Cardiac septum (tissue), 1 donor: ENCODE data around the gene UBXN2A. TPM values are rescaled to one million over a fixed set of nuclear protein-coding genes. Genes with fewer than 3 reads are reported as not detected.
A peak's percentile ranks its signal among the peaks of the same experiment; 100 is the strongest.

ENCODE experiments used
- DNase-seq: peaks from one replicate; pipeline ENCODE4 v3.0.0-alpha.2; 2020; ENCODE audit warnings: low spot score
- intact Hi-C: fragments of 100-400 bp; cut with DNase I; formaldehyde crosslinking; loops from one replicate; pipeline ENCODE4 v1.14.0; 2022
- long read RNA-seq: library from polyadenylated mRNA; unstranded; transcript quantifications from one replicate; pipeline ENCODE4 v2.0.0, GENCODE V29; 2021
- total RNA-seq: library from RNA; stranded (reverse); fragmentation: NEBNext Ultra II Directional; extraction: Animal tissue kit (Norgen Biotek cat#: 25700); gene quantifications from one replicate; pipeline ENCODE4 v1.2.1, GENCODE V29; 2021
- donor health status: DM: no; HTN: no; CAD: no.

Gene UBXN2A
- 22.4 TPM for total RNA-seq
- long read RNA-seq, full-length matches to known transcripts = 25 of 47 reads
- long read RNA-seq, partial matches to known transcripts = 2 of 47 reads
- long read RNA-seq, other reads (novel, unspliced or antisense) = 20 of 47 reads

- DNase-seq = peak; percentile 87
- intact Hi-C loops = loop anchor here (2.0 to 5.0 kb wide), 2 partner anchors 13 to 182 kb away; partner anchors contain the start of genes ATAD2B, FAM228B and PFN4
Measured at GRCh38 chr2:23939987-23940717, at the start of gene UBXN2A. TSS of gene UBXN2A (plus strand) at chr2:23940463. CDS start at chr2:23958315, 17,852 bp downstream.

- DNase-seq = no peak
- intact Hi-C loops = no loop called here
Measured at GRCh38 chr2:23900133-23900532, 40.1 kb upstream of the UBXN2A start.

GRCh38 chr2:23900541-23901322 lies 39.5 kb upstream of the UBXN2A start:
- intact Hi-C loops = no loop called here
- no peak for DNase-seq

GRCh38 chr2:23901966-23902846 lies 38.1 kb upstream of the UBXN2A start:
- no peak for DNase-seq
- intact Hi-C loops = no loop called here

- DNase-seq = no peak
- intact Hi-C loops = no loop called here
Measured at GRCh38 chr2:23903034-23903433, 37.2 kb upstream of the UBXN2A start.

GRCh38 chr2:23904215-23904614 lies 36.0 kb upstream of the UBXN2A start:
- intact Hi-C loops = no loop called here
- DNase-seq = no peak

- intact Hi-C loops = no loop called here
Measured at GRCh38 chr2:23904692-23905091, 35.6 kb upstream of the UBXN2A start.

GRCh38 chr2:23905155-23905554 lies 35.1 kb upstream of the UBXN2A start:
- no peak for DNase-seq
- intact Hi-C loops = no loop called here

More at GRCh38 chr2:23904692-23905091, 35.6 kb upstream of the UBXN2A start:
- no peak for DNase-seq

GRCh38 chr2:23912054-23912453 lies 28.2 kb upstream of the UBXN2A start:
- DNase-seq = no peak
- intact Hi-C loops = no loop called here

GRCh38 chr2:23915327-23915726 lies 24.9 kb upstream of the UBXN2A start:
- intact Hi-C loops = no loop called here
- DNase-seq = no peak

GRCh38 chr2:23916727-23917405 lies 23.4 kb upstream of the UBXN2A start:
- intact Hi-C loops = no loop called here
- no peak for DNase-seq

- intact Hi-C loops = no loop called here
Measured at GRCh38 chr2:23918837-23919489, 21.3 kb upstream of the UBXN2A start.

GRCh38 chr2:23924589-23925359 lies 15.5 kb upstream of the UBXN2A start:
- intact Hi-C loops = loop anchor here (10.0 kb wide), 1 partner anchor 120 kb away; the partner anchor contains the start of genes FKBP1B and WDCP
- DNase-seq = no peak

More at GRCh38 chr2:23918837-23919489, 21.3 kb upstream of the UBXN2A start:
- DNase-seq = no peak

GRCh38 chr2:23925702-23926289 lies 14.5 kb upstream of the UBXN2A start:
- DNase-seq = peak; percentile 79
- intact Hi-C loops = loop anchor here (2.0 to 10.0 kb wide), 4 partner anchors 15 to 159 kb away; partner anchors contain the start of genes FKBP1B, SF3B6, TP53I3 and UBXN2A

GRCh38 chr2:23926290-23926749 lies 13.9 kb upstream of the UBXN2A start:
- peak; percentile 77 for DNase-seq
- intact Hi-C loops = loop anchor here (2.0 to 10.0 kb wide), 4 partner anchors 14 to 158 kb away; partner anchors contain the start of genes FKBP1B, SF3B6, TP53I3 and UBXN2A

- peak; percentile 96 for DNase-seq
- intact Hi-C loops = loop anchor here (2.0 to 10.0 kb wide), 4 partner anchors 14 to 158 kb away; partner anchors contain the start of genes FKBP1B, SF3B6, TP53I3 and UBXN2A
Measured at GRCh38 chr2:23926750-23927571, 13.3 kb upstream of the UBXN2A start, which contains the start of gene ATAD2B. TSS of gene ATAD2B (minus strand) at chr2:23927123. CDS start at chr2:23926770, 353 bp downstream.
